Pancreas (tissue), 10 donors: ENCODE measurements around the gene ZC3H18. TPM values are rescaled to one million over a fixed set of nuclear protein-coding genes. Genes with fewer than 3 reads are reported as not detected.

ENCODE experiments used
- ATAC-seq, 4 donors: fragments of 200-7000 bp; cut with Tn5 transposase; one replicate each; pipeline versions ENCODE4 v1.8.0 to v1.9.1; 2020; ENCODE audit warnings: mild to moderate bottlenecking in 4 of 4, moderate library complexity in 4 of 4
- DNase-seq, 6 donors: peaks; one replicate each; pipeline ENCODE4 v3.0.0-alpha.2; 2020
- FAIRE-seq: peaks from 2 replicates; lab custom pipeline; 2012; peaks lifted over from hg19 to GRCh38; lab: Jason Lieb, UNC
- H3K27ac ChIP-seq, 4 donors: fragments of 200-600 bp; sonication (generic); 1 replicate in 3 of 4; 2 replicates in 1 of 4; pipeline versions ENCODE4 v1.5.0 to v1.8.0; 2020
- H3K27me3 ChIP-seq, 4 donors: fragments of 200-600 bp; one replicate each; pipeline ENCODE4 v1.8.0; 2021
- H3K36me3 ChIP-seq, 3 donors: fragments of 200-600 bp; sonication (generic) in 1 of 3; one replicate each; pipeline versions ENCODE4 v1.5.0 to v1.8.0; 2020 to 2021
- H3K4me1 ChIP-seq, 3 donors: fragments of 200-600 bp; one replicate each; pipeline ENCODE4 v1.8.0; 2021
- H3K4me3 ChIP-seq, 4 donors: fragments of 200-600 bp; sonication (generic) in 2 of 4; one replicate each; pipeline versions ENCODE4 v1.5.0 to v1.8.0; 2020 to 2021
- H3K9me3 ChIP-seq, 4 donors: fragments of 200-600 bp; one replicate each; pipeline ENCODE4 v1.8.0; 2021
- WGBS, 2 donors: extraction: QIAGEN DNeasy Blood & Tissue Kit; methylation state at CpG; one replicate each; pipeline ENCODE4 v1.1.7; 2013; 5-methylcytosine and 5-hydroxymethylcytosine counted together
- intact Hi-C, 3 donors: fragments of 100-400 bp; cut with DNase I; formaldehyde crosslinking; loops; one replicate each; pipeline versions ENCODE4 v1.11.1 to v1.14.2; 2022
- polyA plus RNA-seq, 2 donors: library from polyadenylated mRNA; stranded (reverse); fragments of 200-250 nt; gene quantifications; one replicate each; pipeline ENCODE4 v1.2.3, GENCODE V29; 2013
- total RNA-seq, 6 donors: library from RNA; stranded (reverse); fragmentation: NEBNext Ultra II Directional in 4 of 6; extraction: Animal tissue kit (Norgen Biotek cat#: 25700) in 4 of 6; gene quantifications; one replicate each; pipeline versions ENCODE4 v1.2.1 to v1.2.4, GENCODE V29; 2021 to 2023
- TF ChIP-seq, protein P1 (sequence below), 4 donors: fragments of 200-600 bp; sonication (generic) in 3 of 4; IDR thresholded peaks; one replicate each; pipeline versions ENCODE4 v1.5.0 to v1.8.0; 2021; ENCODE audit warnings: antibody characterized with exemption in 4 of 4
- donor health status: healthy with polysubstance abuse.
- donor health status: DM: no; HTN: no; CAD: no; lungs with moderate emphysema.
- donor health status: DM: no; HTN: no; CAD: no.
- donor health status: control.
- donor health status: control.
- donor health status: Bipolar disorder and iron deficiency.
- donor health status: DM: yes; HTN: yes; CAD: no.
- donor health status: DM: no; HTN: no; CAD: no.
- donor health status: DM: no; HTN: no; CAD: no.
- donor health status: DM: yes; HTN: yes; CAD: no.

ZC3H18 gene
- total and polyA plus RNA-seq, 8 donors, result 12.2 to 27.6 (median 16.8) TPM

GRCh38 chr16:88642881-88643643, 72.9 kb downstream of the ZC3H18 start:
- FAIRE-seq (no peak), DNase-seq (peak in 1 of 6 donors; percentile 74), ATAC-seq (no peak)
- H3K36me3 ChIP-seq, result no peaks in the 10 kb centered on the region
- H3K27me3 ChIP-seq, result no peaks in the 10 kb centered on the region
- intact Hi-C loops, result no loop called here
- no peak overlapping the region for H3K4me3 ChIP-seq
- no peak overlapping the region for H3K27ac ChIP-seq
- H3K9me3 ChIP-seq, result no peaks in the 10 kb centered on the region
- TF ChIP-seq, protein P1, sequence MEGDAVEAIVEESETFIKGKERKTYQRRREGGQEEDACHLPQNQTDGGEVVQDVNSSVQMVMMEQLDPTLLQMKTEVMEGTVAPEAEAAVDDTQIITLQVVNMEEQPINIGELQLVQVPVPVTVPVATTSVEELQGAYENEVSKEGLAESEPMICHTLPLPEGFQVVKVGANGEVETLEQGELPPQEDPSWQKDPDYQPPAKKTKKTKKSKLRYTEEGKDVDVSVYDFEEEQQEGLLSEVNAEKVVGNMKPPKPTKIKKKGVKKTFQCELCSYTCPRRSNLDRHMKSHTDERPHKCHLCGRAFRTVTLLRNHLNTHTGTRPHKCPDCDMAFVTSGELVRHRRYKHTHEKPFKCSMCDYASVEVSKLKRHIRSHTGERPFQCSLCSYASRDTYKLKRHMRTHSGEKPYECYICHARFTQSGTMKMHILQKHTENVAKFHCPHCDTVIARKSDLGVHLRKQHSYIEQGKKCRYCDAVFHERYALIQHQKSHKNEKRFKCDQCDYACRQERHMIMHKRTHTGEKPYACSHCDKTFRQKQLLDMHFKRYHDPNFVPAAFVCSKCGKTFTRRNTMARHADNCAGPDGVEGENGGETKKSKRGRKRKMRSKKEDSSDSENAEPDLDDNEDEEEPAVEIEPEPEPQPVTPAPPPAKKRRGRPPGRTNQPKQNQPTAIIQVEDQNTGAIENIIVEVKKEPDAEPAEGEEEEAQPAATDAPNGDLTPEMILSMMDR (IDR thresholded peaks at IDR 0.05), result no peak
- 90 to 94% methylated on average over 53 to 58 of the region's 58 CpGs for WGBS, 2 donors
- H3K4me1 ChIP-seq, result peaks cover 0 to 6% (median 0%) of the 10 kb centered on the region in 3 donors

DNA sequence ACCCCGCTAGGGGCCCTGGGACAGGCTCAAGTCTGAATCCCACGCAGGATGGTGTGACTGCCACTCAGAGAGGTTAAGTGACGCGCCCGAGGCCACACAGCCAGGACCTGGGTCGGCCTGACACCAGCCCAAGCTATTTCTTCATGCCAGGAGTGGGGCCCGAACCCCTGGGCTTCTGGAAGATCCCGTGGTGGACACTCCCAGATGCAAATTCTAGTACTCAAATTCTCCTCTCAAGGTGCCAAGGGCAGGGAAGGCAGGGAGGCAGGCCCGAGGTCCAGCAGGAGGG, 73.4 kb downstream of the ZC3H18 start:
- H3K9me3 ChIP-seq, result no peaks in the 10 kb centered on the region
- no peak overlapping the region for H3K4me3 ChIP-seq
- TF ChIP-seq, protein P1 (IDR thresholded peaks at IDR 0.05), result no peak
- no peak overlapping the region for H3K27ac ChIP-seq
- H3K36me3 ChIP-seq, result no peaks in the 10 kb centered on the region
- intact Hi-C loops, result no loop called here
- H3K4me1 ChIP-seq, result peaks cover 0 to under 1% (median 0%) of the 10 kb centered on the region in 3 donors
- DNase-seq, result peak in 1 of 6 donors; percentile 51
- no peak for FAIRE-seq
- 86 to 93% methylated on average over 9 of the region's 9 CpGs for WGBS, 2 donors
- H3K27me3 ChIP-seq, result no peaks in the 10 kb centered on the region
- no peak for ATAC-seq

GRCh38 chr16:88645455-88645854, 75.3 kb downstream of the ZC3H18 start:
- TF ChIP-seq, protein P1 (IDR thresholded peaks at IDR 0.05), result no peak
- 94 to 96% methylated on average over 16 of the region's 16 CpGs for WGBS, 2 donors
- no peaks in the 10 kb centered on the region for H3K9me3 ChIP-seq
- FAIRE-seq (no peak), DNase-seq (no peak), ATAC-seq (no peak)
- intact Hi-C loops, result no loop called here
- H3K27ac ChIP-seq, result no peak overlapping the region
- no peak overlapping the region for H3K4me3 ChIP-seq
- H3K27me3 ChIP-seq, result no peaks in the 10 kb centered on the region
- no peaks in the 10 kb centered on the region for H3K36me3 ChIP-seq
- H3K4me1 ChIP-seq, result peaks cover 0 to 9% (median 0%) of the 10 kb centered on the region in 3 donors

- no peaks in the 10 kb centered on the region for H3K36me3 ChIP-seq
- WGBS, 2 donors, result 88 to 93% methylated on average over 23 of the region's 23 CpGs
- H3K4me1 ChIP-seq, result peaks cover 0 to 9% (median 0%) of the 10 kb centered on the region in 3 donors
- TF ChIP-seq, protein P1 (IDR thresholded peaks at IDR 0.05), result no peak
- intact Hi-C loops, result no loop called here
- no peak for DNase-seq
- H3K27ac ChIP-seq, result no peak overlapping the region
- no peak for ATAC-seq
- H3K9me3 ChIP-seq, result no peaks in the 10 kb centered on the region
- no peaks in the 10 kb centered on the region for H3K27me3 ChIP-seq
- FAIRE-seq, result no peak
- H3K4me3 ChIP-seq, result no peak overlapping the region
These were observed 75.7 kb downstream of the ZC3H18 start for GRCh38 chr16:88645941-88646340.

DNA sequence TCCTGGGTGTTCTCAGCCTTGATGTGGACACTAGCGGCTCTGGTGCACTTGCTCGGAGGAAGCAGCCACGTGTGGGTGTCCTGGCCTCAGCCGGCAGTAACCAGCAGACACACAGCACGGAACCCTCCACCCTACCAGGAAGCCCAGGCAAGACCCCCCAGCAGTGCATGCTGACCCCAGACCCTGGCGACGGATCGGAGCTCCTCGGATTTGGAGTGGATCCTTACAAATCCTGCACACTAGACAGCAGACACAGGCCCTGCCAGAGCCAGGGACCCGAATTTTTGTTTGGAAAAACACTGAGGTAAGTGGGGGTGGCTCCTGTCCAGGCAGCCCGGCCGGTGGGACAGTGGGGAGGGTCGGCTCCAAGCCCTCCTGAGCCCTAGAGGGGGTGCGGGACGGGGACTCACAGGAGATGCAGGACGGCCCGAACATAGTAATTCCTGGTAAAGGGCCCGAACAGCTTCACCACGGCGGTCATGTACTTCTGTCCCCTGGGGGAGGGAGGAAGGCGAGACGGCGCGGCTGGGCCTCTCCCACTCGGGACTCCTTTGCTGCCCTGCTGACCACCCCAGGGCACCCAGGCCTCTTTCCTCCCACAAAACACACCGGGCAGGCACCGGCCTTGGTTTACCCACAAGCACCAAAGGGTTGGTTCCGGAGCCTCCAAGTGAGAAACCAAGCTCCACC, 76.3 kb downstream of the ZC3H18 start:
- Histone ChIP-seq H3K27me3 (no peaks in the 10 kb centered on the region), H3K4me3 (no peak overlapping the region), H3K27ac (no peak overlapping the region), H3K9me3 (no peaks in the 10 kb centered on the region), H3K36me3 (no peaks in the 10 kb centered on the region), H3K4me1 (peaks cover 0 to 9% (median 0%) of the 10 kb centered on the region in 3 donors)
- TF ChIP-seq, protein P1 (IDR thresholded peaks at IDR 0.05), result no peak
- WGBS, 2 donors, result 83 to 93% methylated on average over 28 of the region's 28 CpGs
- FAIRE-seq, result no peak
- DNase-seq, result no peak
- intact Hi-C loops, result no loop called here
- ATAC-seq, result no peak
